Neural cell (in vitro differentiated cells): ENCODE measurements around the gene MPPED1. TPM values are rescaled to one million over a fixed set of nuclear protein-coding genes. Genes with fewer than 3 reads are reported as not detected.

Experiments used
- H2AFZ ChIP-seq: fragments of 200-600, 300-800 bp; sonication (generic), shearing (Covaris generic); 2 replicates; pipeline ENCODE4 v1.6.0; 2014; ENCODE audit warnings: low read depth, mild to moderate bottlenecking, antibody characterized with exemption, low read length, moderate library complexity
- H3F3A ChIP-seq: fragments of 200-600 bp; shearing (Covaris generic); 2 replicates; pipeline ENCODE4 v1.6.1; 2016; ENCODE audit warnings: mild to moderate bottlenecking, moderate library complexity, mixed read lengths, antibody characterized with exemption, low read length; ENCODE audit not compliant: insufficient read depth, poor library complexity, severe bottlenecking
- H3K27ac ChIP-seq: fragments of 200-600, 300-800 bp; sonication (generic), shearing (Covaris generic); 2 replicates; pipeline ENCODE4 v1.5.1; 2014; ENCODE audit warnings: mild to moderate bottlenecking, low read length, moderate library complexity
- H3K27me3 ChIP-seq: fragments of 300-800, 200-600 bp; sonication (generic), shearing (Covaris generic); 2 replicates; pipeline ENCODE4 v1.6.0; 2014; ENCODE audit warnings: mild to moderate bottlenecking, low read depth, low read length, moderate library complexity; ENCODE audit not compliant: insufficient read depth
- H3K36me3 ChIP-seq: fragments of 300-800, 200-600 bp; sonication (generic), shearing (Covaris generic); 2 replicates; pipeline ENCODE4 v1.5.1; 2014; ENCODE audit warnings: mild to moderate bottlenecking, antibody characterized with exemption, low read length, moderate library complexity; ENCODE audit not compliant: insufficient read depth
- H3K4me2 ChIP-seq: fragments of 300-800, 200-600 bp; sonication (generic), shearing (Covaris generic); 2 replicates; pipeline ENCODE4 v1.6.0; 2014; ENCODE audit warnings: mild to moderate bottlenecking, low read length
- H3K4me3 ChIP-seq: fragments of 300-800, 200-600 bp; sonication (generic), shearing (Covaris generic); 2 replicates; pipeline ENCODE4 v1.5.1; 2014; ENCODE audit warnings: mild to moderate bottlenecking, low read length, moderate library complexity
- H3K79me2 ChIP-seq: fragments of 200-600 bp; shearing (Covaris generic); replicated peaks from 2 replicates; pipeline ENCODE4 v1.6.0; 2014; ENCODE audit warnings: mild to moderate bottlenecking, low read length, moderate library complexity; ENCODE audit not compliant: insufficient read depth
- H3K9ac ChIP-seq: fragments of 300-800, 200-600 bp; sonication (generic), shearing (Covaris generic); 2 replicates; pipeline ENCODE4 v1.6.1; 2016; ENCODE audit warnings: mild to moderate bottlenecking, low read length, mixed read lengths
- H3K9me2 ChIP-seq: fragments of 200-600 bp; shearing (Covaris generic); 2 replicates; pipeline ENCODE4 v1.6.1; 2016; ENCODE audit warnings: mild to moderate bottlenecking, low read length, mixed read lengths; ENCODE audit not compliant: insufficient read depth
- H3K9me3 ChIP-seq: fragments of 200-600, 300-800 bp; sonication (generic), shearing (Covaris generic); 2 replicates; pipeline ENCODE4 v1.6.1; 2016; ENCODE audit warnings: mild to moderate bottlenecking, mixed run types, low read length, moderate library complexity, mixed read lengths
- H4K20me1 ChIP-seq: fragments of 200-600 bp; shearing (Covaris generic); 2 replicates; pipeline ENCODE4 v1.6.1; 2016; ENCODE audit warnings: mild to moderate bottlenecking, mixed run types; ENCODE audit not compliant: insufficient read depth
- EP300 ChIP-seq: fragments of 450-650 bp; conservative IDR thresholded peaks from 2 replicates; pipeline ENCODE4 v1.6.1; 2014; ENCODE audit warnings: antibody characterized with exemption, mild to moderate bottlenecking, moderate library complexity; ENCODE audit not compliant: poor library complexity, severe bottlenecking
- EZH2 ChIP-seq: fragments of 200-600, 300-800 bp; shearing (Covaris generic), sonication (generic); IDR thresholded peaks from 2 replicates; pipeline ENCODE4 v1.6.1; 2014; ENCODE audit warnings: antibody characterized with exemption, low read length, borderline replicate concordance, mild to moderate bottlenecking; ENCODE audit not compliant: insufficient read depth, poor library complexity, severe bottlenecking
- MXI1 ChIP-seq: fragments of 450-650 bp; conservative IDR thresholded peaks from 2 replicates; pipeline ENCODE4 v1.6.1; 2014; ENCODE audit warnings: antibody characterized with exemption, mild to moderate bottlenecking; ENCODE audit not compliant: poor library complexity, severe bottlenecking
- POLR2AphosphoS5 ChIP-seq: IDR thresholded peaks from 2 replicates; pipeline ENCODE4 v1.6.1; 2012
- RAD21 ChIP-seq: fragments of 450-650 bp; conservative IDR thresholded peaks from 2 replicates; pipeline ENCODE4 v1.6.1; 2014; ENCODE audit warnings: antibody characterized with exemption, mild to moderate bottlenecking, moderate library complexity
- SMC3 ChIP-seq: fragments of 450-650 bp; conservative IDR thresholded peaks from 2 replicates; pipeline ENCODE4 v1.6.1; 2014; ENCODE audit warnings: antibody characterized with exemption, mild to moderate bottlenecking, moderate library complexity; ENCODE audit not compliant: poor library complexity
- TAF1 ChIP-seq: IDR thresholded peaks from 2 replicates; pipeline ENCODE4 v1.6.1; 2012; ENCODE audit warnings: low read depth
- polyA plus RNA-seq: library from polyadenylated mRNA; depleted of rRNA; stranded (reverse); fragments of >200 nt; gene quantifications from 2 replicates; pipeline ENCODE4 v1.2.3, GENCODE V29; 2014
- TF ChIP-seq, protein P1 (sequence below): fragments of 450-650 bp; IDR thresholded peaks from 2 replicates; pipeline ENCODE4 v1.5.1; 2014; ENCODE audit warnings: antibody characterized with exemption, mild to moderate bottlenecking, moderate library complexity; ENCODE audit not compliant: poor library complexity, severe bottlenecking
- TF ChIP-seq, protein P2 (sequence below): IDR thresholded peaks from 2 replicates; pipeline ENCODE4 v1.6.1; 2012; ENCODE audit warnings: borderline replicate concordance

MPPED1 gene
- polyA plus RNA-seq, 1 donor from 2014 or later: 33.4 TPM

GRCh38 chr22:43429426-43429825, 17.6 kb downstream of the MPPED1 start:
- no peak overlapping the region for H3K4me3 ChIP-seq
- no peaks in the 10 kb centered on the region for H3K27me3 ChIP-seq
- no peak overlapping the region for H3K27ac ChIP-seq
- no peak overlapping the region for H3K9ac ChIP-seq
- no peaks in the 10 kb centered on the region for H3K36me3 ChIP-seq
- H3K9me3 ChIP-seq: no peaks in the 10 kb centered on the region
- no peaks in the 10 kb centered on the region for H3K79me2 ChIP-seq
- no peaks in the 10 kb centered on the region for H3F3A ChIP-seq
- H3K9me2 ChIP-seq: no peaks in the 10 kb centered on the region
- TF ChIP-seq MXI1 (no peak), SMC3 (no peak), EP300 (no peak), EZH2 (no peak), TAF1 (no peak), POLR2AphosphoS5 (no peak), RAD21 (no peak)
- TF ChIP-seq, protein P1, sequence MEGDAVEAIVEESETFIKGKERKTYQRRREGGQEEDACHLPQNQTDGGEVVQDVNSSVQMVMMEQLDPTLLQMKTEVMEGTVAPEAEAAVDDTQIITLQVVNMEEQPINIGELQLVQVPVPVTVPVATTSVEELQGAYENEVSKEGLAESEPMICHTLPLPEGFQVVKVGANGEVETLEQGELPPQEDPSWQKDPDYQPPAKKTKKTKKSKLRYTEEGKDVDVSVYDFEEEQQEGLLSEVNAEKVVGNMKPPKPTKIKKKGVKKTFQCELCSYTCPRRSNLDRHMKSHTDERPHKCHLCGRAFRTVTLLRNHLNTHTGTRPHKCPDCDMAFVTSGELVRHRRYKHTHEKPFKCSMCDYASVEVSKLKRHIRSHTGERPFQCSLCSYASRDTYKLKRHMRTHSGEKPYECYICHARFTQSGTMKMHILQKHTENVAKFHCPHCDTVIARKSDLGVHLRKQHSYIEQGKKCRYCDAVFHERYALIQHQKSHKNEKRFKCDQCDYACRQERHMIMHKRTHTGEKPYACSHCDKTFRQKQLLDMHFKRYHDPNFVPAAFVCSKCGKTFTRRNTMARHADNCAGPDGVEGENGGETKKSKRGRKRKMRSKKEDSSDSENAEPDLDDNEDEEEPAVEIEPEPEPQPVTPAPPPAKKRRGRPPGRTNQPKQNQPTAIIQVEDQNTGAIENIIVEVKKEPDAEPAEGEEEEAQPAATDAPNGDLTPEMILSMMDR: no peak
- TF ChIP-seq, protein P2, sequence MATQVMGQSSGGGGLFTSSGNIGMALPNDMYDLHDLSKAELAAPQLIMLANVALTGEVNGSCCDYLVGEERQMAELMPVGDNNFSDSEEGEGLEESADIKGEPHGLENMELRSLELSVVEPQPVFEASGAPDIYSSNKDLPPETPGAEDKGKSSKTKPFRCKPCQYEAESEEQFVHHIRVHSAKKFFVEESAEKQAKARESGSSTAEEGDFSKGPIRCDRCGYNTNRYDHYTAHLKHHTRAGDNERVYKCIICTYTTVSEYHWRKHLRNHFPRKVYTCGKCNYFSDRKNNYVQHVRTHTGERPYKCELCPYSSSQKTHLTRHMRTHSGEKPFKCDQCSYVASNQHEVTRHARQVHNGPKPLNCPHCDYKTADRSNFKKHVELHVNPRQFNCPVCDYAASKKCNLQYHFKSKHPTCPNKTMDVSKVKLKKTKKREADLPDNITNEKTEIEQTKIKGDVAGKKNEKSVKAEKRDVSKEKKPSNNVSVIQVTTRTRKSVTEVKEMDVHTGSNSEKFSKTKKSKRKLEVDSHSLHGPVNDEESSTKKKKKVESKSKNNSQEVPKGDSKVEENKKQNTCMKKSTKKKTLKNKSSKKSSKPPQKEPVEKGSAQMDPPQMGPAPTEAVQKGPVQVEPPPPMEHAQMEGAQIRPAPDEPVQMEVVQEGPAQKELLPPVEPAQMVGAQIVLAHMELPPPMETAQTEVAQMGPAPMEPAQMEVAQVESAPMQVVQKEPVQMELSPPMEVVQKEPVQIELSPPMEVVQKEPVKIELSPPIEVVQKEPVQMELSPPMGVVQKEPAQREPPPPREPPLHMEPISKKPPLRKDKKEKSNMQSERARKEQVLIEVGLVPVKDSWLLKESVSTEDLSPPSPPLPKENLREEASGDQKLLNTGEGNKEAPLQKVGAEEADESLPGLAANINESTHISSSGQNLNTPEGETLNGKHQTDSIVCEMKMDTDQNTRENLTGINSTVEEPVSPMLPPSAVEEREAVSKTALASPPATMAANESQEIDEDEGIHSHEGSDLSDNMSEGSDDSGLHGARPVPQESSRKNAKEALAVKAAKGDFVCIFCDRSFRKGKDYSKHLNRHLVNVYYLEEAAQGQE: no peak
- H4K20me1 ChIP-seq: no peaks in the 10 kb centered on the region
- H2AFZ ChIP-seq: no peak overlapping the region
- no peak overlapping the region for H3K4me2 ChIP-seq

- H3K27me3 ChIP-seq: no peaks in the 10 kb centered on the region
- TF ChIP-seq, protein P1: no peak
- no peak for TF ChIP-seq SMC3
- no peak for TF ChIP-seq MXI1
- no peak for TF ChIP-seq RAD21
- TF ChIP-seq POLR2AphosphoS5: no peak
- TF ChIP-seq EP300: no peak
- TF ChIP-seq TAF1: no peak
- TF ChIP-seq, protein P2: no peak
- no peak for TF ChIP-seq EZH2
- no peaks in the 10 kb centered on the region for H3K79me2 ChIP-seq
- no peak overlapping the region for H3K4me2 ChIP-seq
- H3K36me3 ChIP-seq: no peaks in the 10 kb centered on the region
- no peaks in the 10 kb centered on the region for H4K20me1 ChIP-seq
- no peak overlapping the region for H2AFZ ChIP-seq
- H3K9me3 ChIP-seq: no peaks in the 10 kb centered on the region
- no peak overlapping the region for H3K27ac ChIP-seq
- no peaks in the 10 kb centered on the region for H3F3A ChIP-seq
- H3K4me3 ChIP-seq: no peak overlapping the region
- H3K9me2 ChIP-seq: no peaks in the 10 kb centered on the region
- H3K9ac ChIP-seq: no peak overlapping the region
These were observed 20.2 kb downstream of the MPPED1 start for GRCh38 chr22:43431808-43432554.
